ENCODE data around the gene FOXO3.

GRCh38 chr6:108648191-108648590 is 87.5 kb downstream of the FOXO3 start:
- TF ChIP-seq EP300 (IDR thresholded peaks at IDR 0.05) (no peak), CTCF (IDR thresholded peaks at IDR 0.05) (no peak), POLR2A (IDR thresholded peaks at IDR 0.05) (no peak), POLR2AphosphoS5 (IDR thresholded peaks at IDR 0.05) (no peak)
